GM19025 (cell line): ENCODE measurements around the gene GOLM1.
A peak's percentile ranks its signal among the peaks of the same experiment; 100 is the strongest.
"Not testable (repeated sequence)": the region's sequence is repeated elsewhere in the genome, so short reads cannot be mapped to it uniquely, and the experiment has no call there.

ENCODE experiments used
- ATAC-seq: cut with Tn5 transposase; IDR thresholded peaks from one replicate; pipeline ENCODE4 v1.9.1; 2021; ENCODE audit warnings: mild to moderate bottlenecking, low read depth, moderate library complexity; ENCODE audit not compliant: unreplicated experiment

The GOLM1 gene, protein sequence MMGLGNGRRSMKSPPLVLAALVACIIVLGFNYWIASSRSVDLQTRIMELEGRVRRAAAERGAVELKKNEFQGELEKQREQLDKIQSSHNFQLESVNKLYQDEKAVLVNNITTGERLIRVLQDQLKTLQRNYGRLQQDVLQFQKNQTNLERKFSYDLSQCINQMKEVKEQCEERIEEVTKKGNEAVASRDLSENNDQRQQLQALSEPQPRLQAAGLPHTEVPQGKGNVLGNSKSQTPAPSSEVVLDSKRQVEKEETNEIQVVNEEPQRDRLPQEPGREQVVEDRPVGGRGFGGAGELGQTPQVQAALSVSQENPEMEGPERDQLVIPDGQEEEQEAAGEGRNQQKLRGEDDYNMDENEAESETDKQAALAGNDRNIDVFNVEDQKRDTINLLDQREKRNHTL

GRCh38 chr9:86098824-86099700 is at the start of gene GOLM1:
TSS of gene GOLM1 (minus strand) at chr9:86099558. CDS start at chr9:86079320, 20,238 bp downstream.
- peak; percentile 82 for ATAC-seq

DNA sequence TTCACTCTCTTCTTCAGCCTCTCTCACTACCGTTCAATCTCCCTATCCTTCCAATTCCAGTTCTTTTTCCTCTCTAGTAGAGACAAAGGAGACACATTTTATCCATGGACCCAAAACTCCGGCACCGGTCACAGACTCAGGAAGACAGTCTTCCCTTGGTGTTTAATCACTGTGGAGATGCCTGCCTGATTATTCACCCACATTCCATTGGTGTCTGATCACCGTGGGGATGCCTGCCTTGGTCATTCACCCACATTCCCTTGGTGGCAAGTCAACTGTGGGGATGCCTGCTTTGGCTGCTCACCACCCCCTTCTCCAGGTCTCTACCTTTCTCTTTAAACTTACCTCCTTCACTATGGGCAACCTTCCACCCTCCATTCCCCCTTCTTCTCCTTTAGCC is 47.3 kb upstream of the GOLM1 start:
- not testable (repeated sequence) for ATAC-seq

GRCh38 chr9:86145960-86146359 is 46.6 kb upstream of the GOLM1 start:
- not testable (repeated sequence) for ATAC-seq

DNA sequence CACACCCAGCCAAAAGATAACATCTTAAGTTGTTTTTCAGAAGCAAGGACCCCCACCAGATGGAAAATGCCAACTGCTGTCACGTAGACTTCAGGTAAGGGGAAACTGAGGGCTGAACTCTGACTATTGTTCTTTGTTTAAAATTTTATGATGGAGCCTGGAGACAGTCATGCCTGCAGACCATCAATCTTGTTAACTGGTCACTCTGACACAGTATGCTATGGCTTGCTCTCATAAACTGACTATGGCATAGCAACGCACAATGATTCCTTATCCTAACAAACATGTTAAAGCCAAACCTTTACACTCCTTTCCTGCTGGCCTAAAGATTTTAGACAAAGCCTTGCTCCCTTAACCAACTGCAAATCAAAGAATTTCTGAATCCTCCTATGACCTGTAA is 43.6 kb upstream of the GOLM1 start:
- ATAC-seq = no peak

DNA sequence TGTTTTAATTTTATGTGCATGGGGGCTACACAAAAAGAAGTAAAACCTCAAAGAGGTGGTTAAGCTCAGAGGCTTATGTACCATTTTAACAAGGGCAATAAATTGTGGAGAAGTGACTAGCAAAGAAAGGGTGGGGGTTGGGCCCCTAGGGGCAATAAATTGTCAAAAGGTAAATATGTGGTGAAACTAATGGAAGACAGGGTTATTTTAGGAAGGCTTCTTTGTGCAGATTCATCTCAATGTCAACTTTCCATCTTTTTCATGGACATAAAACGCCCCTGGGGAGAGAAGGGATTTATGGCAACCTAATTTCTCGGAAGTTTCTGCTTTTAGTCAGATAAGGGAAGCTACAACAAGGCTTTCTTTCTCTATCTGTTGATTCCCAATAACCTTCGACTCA is 42.5 kb upstream of the GOLM1 start:
- ATAC-seq = no peak

DNA sequence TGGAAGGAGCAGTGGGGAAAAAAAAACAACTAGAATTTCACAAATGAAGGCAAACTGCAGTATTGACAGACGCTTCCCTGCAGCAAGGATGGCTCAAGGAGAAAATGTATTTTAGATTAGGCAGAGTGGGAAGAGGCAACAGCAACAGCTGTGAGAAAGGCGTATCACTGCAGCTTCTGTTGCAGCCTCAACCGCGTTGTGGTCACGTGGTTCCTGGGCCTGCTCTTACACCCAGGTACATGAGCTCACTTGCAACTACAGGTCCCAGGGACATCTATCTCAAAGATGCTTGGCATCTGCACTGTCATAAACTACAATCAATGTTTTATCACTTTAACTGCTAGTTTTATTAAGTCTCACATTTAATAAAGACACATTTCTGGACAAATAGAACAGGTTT is 36.0 kb upstream of the GOLM1 start:
- ATAC-seq = no peak

DNA sequence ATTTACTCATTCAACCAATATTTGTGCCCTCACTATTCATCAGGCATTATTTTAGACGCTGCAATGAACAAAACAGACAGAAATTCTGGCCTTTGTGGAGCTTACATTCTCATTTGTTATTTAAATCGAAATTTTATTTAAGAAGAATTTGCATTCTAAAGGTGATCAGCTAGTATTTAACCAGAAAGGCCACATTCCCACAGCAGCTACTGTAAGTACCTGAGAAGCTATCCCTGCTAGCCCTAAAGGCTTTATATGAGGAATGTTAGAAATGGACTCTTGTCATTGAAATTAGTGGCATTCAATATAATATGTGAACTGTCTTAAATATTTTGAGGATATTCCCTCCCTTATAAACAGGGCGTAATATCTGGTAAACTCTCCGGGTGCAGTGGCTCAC is 35.0 kb upstream of the GOLM1 start:
- no peak for ATAC-seq

GRCh38 chr9:86128235-86128822 is 29.0 kb upstream of the GOLM1 start:
- no peak for ATAC-seq

DNA sequence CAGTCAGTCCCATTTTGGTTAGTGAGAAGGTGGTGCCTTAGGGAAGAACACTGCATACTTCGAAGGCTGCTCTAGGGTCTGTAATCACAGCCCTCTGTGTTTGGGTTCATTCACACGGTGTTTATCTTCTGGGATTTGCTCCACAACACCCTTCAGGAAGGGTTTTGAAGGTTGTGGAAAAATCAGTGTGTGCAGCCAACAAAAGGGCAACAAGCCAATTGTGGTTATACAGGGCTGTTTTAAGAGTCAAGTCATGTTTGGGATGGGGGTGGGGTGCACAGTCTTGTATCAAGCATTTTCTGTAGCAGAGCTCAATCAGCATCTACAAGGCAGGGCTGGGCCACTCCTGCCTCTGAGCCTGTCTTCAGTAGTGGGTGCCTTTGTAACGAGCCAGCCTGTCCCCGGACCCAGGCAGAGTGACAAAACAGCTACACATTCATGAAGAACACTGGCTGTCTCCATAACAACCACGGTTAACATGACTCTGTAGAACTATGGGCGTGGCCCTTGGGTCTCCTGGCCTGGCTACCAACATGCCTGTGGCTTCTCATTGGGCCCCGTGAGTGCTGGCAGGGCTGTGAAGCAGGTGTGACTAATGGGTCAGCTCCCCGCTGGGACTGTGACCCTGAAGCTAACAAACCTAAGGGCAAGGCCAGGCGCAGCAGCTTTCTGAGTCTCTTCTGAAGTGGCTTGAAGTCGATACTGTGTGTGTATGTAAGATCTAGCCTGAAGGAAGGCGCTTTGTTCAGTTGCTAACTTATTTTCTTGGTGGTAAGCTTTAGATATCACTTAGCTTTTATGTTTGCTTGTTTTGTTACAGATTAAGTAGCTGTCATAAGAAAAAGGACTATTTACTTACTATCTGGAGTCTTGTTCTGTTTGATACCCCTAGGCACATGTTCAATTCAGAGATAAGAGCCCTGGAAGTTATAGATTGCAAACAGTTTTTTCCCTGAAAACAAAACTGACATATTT is 27.9 kb upstream of the GOLM1 start:
- no peak for ATAC-seq

- no peak for ATAC-seq
These were observed 23.0 kb upstream of the GOLM1 start for GRCh38 chr9:86122311-86122710.

DNA sequence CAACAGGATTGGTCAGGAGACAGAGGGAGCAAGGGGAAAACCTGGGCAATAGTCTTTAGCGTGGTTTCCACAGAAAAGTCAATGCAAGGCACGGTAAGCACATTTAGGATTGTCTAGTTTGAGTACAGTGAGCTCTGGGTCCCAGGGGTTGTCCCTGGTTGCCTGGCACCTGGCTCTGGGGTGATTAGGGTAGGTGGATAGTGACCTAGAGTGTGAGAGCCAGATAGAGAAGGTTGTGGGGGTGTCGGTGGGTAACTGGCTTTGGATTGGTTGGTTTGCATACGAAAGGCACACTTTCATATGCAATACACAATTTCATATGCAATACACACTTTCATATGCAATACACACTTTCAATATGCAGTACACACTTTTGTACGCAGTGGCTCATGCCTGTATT is 20.1 kb upstream of the GOLM1 start:
- ATAC-seq = no peak

DNA sequence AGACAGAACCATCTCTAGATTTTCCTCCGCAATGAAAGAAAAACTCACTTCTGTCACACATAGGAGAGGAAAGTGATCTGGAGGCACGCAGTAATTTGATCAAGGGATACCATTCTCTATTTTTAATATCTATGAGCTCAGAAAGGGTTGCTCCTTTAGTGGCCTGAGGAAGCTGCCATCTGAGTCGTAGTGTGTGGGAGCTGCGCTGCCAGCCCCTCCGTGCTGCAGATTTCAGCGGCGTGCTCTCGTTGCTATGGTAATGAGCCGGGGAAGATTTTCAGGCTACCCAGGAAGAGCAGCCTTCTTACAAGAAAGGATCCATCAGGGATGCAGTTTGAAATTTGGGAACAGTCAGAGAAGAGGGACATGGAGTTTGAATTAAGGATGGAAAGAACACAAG is 17.1 kb upstream of the GOLM1 start:
- ATAC-seq = no peak

DNA sequence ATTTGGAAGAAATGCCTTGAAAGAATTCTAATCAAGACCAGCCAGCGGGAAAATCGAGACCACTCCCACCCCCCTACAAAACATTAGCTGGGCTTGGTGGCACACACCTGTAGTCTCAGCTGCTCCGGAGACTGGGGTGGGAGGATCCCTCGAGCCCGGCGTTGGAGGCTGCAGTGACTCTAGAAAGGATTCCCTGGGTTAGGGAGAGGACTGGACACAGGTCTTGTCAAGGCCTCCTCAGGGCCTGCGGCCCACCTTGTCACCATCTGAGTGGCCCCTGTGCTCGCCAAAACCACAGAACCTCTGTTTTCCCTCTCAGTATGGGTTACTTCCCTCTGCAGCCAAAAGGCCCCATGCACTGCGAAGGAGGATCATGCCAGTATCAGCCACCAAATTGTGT is 16.5 kb upstream of the GOLM1 start:
- no peak for ATAC-seq

- ATAC-seq = no peak
These were observed 12.7 kb upstream of the GOLM1 start for GRCh38 chr9:86112057-86112456.

- no peak for ATAC-seq
These were observed 3.3 kb upstream of the GOLM1 start for GRCh38 chr9:86102626-86103025.

DNA sequence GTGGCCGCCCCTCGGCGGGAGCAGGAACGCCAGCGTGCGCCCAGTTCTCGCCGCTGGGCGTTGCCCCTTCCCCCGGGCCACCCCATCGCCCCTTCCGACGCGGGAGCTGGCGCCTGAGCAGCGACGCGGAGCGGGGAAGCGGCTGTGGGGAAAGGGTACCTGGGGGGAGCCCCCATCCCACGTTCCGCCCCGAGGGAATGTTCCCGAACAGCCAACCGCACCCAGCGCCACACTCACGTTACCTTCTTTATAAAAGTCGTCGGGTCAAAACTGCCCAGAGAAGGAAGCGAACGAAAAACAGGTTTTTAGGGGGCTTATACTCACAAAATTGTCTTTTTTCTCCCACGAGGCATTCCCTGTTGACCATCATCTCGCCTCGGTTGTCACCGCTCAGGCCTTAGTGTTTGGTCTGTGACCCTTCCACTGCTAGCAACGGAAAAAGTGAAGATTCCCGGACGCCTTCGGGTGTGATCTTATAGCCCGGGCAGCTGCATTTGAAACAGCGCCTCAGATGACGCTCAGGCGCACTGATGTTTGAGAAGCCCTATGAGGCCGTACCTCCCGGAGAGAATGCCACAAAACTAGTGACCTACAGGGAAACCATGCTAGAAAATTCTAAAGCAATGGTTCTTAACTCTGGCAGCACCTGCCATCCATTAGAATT is 475 bp upstream of the GOLM1 start:
- peak; percentile 6 for ATAC-seq

DNA sequence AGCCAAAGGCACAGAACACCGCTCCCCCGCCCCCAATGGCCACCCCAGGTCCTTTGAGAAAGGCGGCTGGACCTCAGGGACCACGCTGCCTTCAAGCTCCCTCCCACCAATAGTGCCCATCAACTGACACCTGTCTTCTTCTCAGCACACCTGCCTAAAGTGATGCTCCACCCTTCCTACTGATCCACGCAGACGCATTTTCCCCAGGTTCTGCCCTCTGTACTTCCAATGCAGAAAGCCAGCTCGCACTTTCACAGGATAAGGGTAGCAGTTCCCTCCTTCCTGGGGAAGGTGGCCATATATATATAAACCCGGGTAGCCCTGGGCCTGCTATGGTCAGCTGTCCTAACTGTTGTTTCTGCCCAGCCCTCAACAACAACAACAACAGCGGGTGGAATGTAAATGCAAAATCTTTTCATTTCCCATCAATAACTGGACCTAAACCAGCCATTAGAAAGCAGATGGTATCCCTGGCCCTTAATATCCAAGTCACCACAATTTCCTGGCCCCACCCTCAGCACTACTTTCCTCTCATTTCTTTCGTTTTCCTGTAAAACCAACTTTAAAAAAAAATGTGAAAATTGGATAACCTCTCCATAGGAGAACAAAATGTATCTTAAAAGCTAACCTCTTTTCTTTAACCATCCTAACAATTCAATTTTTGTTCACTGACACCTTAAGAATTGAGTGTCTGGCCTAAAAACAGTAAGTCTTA is 1.7 kb downstream of the GOLM1 start:
- ATAC-seq = no peak

DNA sequence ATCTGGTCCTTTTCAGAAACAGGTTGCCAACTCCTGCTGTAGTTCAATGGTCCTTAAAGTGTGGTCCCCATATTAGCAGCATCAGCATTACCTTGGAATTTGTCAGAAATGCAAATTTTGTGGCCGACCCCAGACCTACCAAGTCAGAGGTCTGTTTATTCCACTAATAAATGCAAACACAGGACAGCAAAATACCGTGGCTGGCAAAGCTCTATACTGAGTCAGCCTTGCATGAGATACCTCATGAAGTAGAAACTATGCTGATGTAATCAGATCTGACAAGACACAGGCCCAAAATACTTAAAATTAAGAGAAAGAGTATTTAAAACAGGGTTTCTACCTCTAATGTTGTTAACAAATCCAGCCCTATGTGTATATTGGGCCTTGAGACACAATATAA is 3.0 kb downstream of the GOLM1 start:
- ATAC-seq = no peak
